H1 (cell line): ENCODE measurements around the gene CENPF. TPM values are rescaled to one million over a fixed set of nuclear protein-coding genes. Genes with fewer than 3 reads are reported as not detected.

Experiments used
- CTCF ChIA-PET: fragments of 300-600 bp; sonication (Branson Sonifier 250); formaldehyde crosslinking; loops from one replicate; lab custom pipeline; 2021; ENCODE audit not compliant: partially characterized antibody; lab: Charles Lee
- POLR2A ChIA-PET: fragments of 300-600 bp; sonication (Branson Sonifier 250); formaldehyde crosslinking; loops from one replicate; lab custom pipeline; 2021; ENCODE audit warnings: inconsistent platforms; ENCODE audit not compliant: partially characterized antibody; lab: Charles Lee
- DNase-seq, 2 experiments: peaks; one replicate each; pipeline versions ENCODE4 v3.0.0 to v3.0.0-alpha.2; 2010 to 2022; ENCODE audit warnings: low spot score in 2 of 2, low read depth in 1 of 2, mixed read lengths in 1 of 2
- FAIRE-seq: peaks from 2 replicates; lab custom pipeline; 2011; peaks lifted over from hg19 to GRCh38; lab: Jason Lieb, UNC
- H2AFZ ChIP-seq: 2 replicates; pipeline ENCODE4 v1.8.1; 2012; ENCODE audit warnings: low read length, inconsistent platforms
- H2AK5ac ChIP-seq: 2 replicates; pipeline ENCODE4 v1.6.1; 2013; ENCODE audit warnings: low read depth, low read length
- H2BK120ac ChIP-seq: replicated peaks from 2 replicates; pipeline ENCODE3; 2013; ENCODE audit warnings: low read depth, low read length, inconsistent platforms
- H2BK12ac ChIP-seq: 2 replicates; pipeline ENCODE4 v1.6.1; 2013; ENCODE audit warnings: low read depth, low read length
- H2BK15ac ChIP-seq: 2 replicates; pipeline ENCODE4 v1.6.1; 2013; ENCODE audit warnings: low read length
- H2BK20ac ChIP-seq: 2 replicates; pipeline ENCODE4 v1.6.1; 2013; ENCODE audit warnings: low read length
- H2BK5ac ChIP-seq: 2 replicates; pipeline ENCODE4 v1.6.1; 2013; ENCODE audit warnings: low read depth, low read length
- H3K14ac ChIP-seq: 2 replicates; pipeline ENCODE4 v1.6.1; 2013; ENCODE audit warnings: inconsistent platforms; ENCODE audit not compliant: insufficient read length
- H3K18ac ChIP-seq: 2 replicates; pipeline ENCODE4 v1.6.1; 2013; ENCODE audit warnings: low read length; ENCODE audit errors: extremely low read depth
- H3K23ac ChIP-seq: 2 replicates; pipeline ENCODE4 v1.6.1; 2013; ENCODE audit warnings: inconsistent platforms; ENCODE audit not compliant: insufficient read length
- H3K23me2 ChIP-seq: 2 replicates; pipeline ENCODE4 v1.6.1; 2013; ENCODE audit warnings: low read depth, low read length
- H3K27ac ChIP-seq: 2 replicates; pipeline ENCODE4 v1.6.1; 2011; ENCODE audit warnings: low read depth, low read length, inconsistent platforms
- H3K27me3 ChIP-seq, 4 experiments: replicated peaks in 1 of 4; 1 replicate in 1 of 4; 2 replicates in 3 of 4; pipeline versions ENCODE4 v1.6.1 to v1.8.1; 2011 to 2013; ENCODE audit warnings: low read length in 3 of 4, mild to moderate bottlenecking in 3 of 4, inconsistent platforms in 2 of 4, mixed read lengths in 2 of 4, moderate library complexity in 1 of 4; ENCODE audit not compliant: control insufficient read depth in 3 of 4, insufficient read depth in 3 of 4; ENCODE audit errors: extremely low read depth in 1 of 4
- H3K36me3 ChIP-seq, 4 experiments: 2 replicates each; pipeline versions ENCODE4 v1.6.1 to v1.8.1; 2011 to 2013; ENCODE audit warnings: mild to moderate bottlenecking in 4 of 4, low read length in 3 of 4, moderate library complexity in 2 of 4, control low read depth in 1 of 4, inconsistent platforms in 1 of 4; ENCODE audit not compliant: insufficient read depth in 4 of 4, control insufficient read depth in 2 of 4
- H3K4ac ChIP-seq: replicated peaks from 2 replicates; pipeline ENCODE3; 2013; ENCODE audit warnings: low read length, low read depth, mixed read lengths, inconsistent platforms; ENCODE audit not compliant: insufficient read length
- H3K4me1 ChIP-seq, 4 experiments: replicated peaks in 1 of 4; 1 replicate in 1 of 4; 2 replicates in 3 of 4; pipeline versions ENCODE4 v1.6.1 to v1.8.1; 2011 to 2013; ENCODE audit warnings: low read length in 3 of 4, inconsistent platforms in 2 of 4, mixed read lengths in 1 of 4; ENCODE audit not compliant: insufficient read depth in 4 of 4, control insufficient read depth in 3 of 4
- H3K4me2 ChIP-seq, 2 experiments: 2 replicates each; pipeline versions ENCODE4 v1.6.1 to v1.8.1; 2011 to 2013; ENCODE audit warnings: low read depth in 2 of 2, low read length in 2 of 2, control low read depth in 1 of 2, inconsistent platforms in 1 of 2, mild to moderate bottlenecking in 1 of 2; ENCODE audit not compliant: insufficient read depth in 1 of 2
- H3K4me3 ChIP-seq, 4 experiments: fragments of 200-600, 300-600 bp in 1 of 4; sonication (generic), shearing (Covaris generic), sonication (Bioruptor Twin) in 1 of 4; 2 replicates each; pipeline versions ENCODE4 v1.5.1 to v1.8.1; 2011 to 2016; ENCODE audit warnings: low read length in 4 of 4, low read depth in 3 of 4, control low read depth in 2 of 4, inconsistent platforms in 2 of 4, mild to moderate bottlenecking in 2 of 4, mixed read lengths in 1 of 4, moderate library complexity in 1 of 4; ENCODE audit not compliant: insufficient read depth in 2 of 4; ENCODE audit errors: extremely low read depth in 1 of 4
- H3K56ac ChIP-seq: replicated peaks from 2 replicates; pipeline ENCODE3; 2013; ENCODE audit warnings: low read depth, mild to moderate bottlenecking, mixed read lengths, low read length, inconsistent platforms; ENCODE audit not compliant: insufficient read length
- H3K79me1 ChIP-seq: 2 replicates; pipeline ENCODE4 v1.6.1; 2013; ENCODE audit warnings: low read depth, low read length, control low read depth
- H3K79me2 ChIP-seq, 2 experiments: 2 replicates each; pipeline versions ENCODE4 v1.6.1 to v1.8.1; 2012 to 2013; ENCODE audit warnings: low read length in 2 of 2, mild to moderate bottlenecking in 2 of 2, inconsistent platforms in 1 of 2; ENCODE audit not compliant: insufficient read depth in 2 of 2, control insufficient read depth in 1 of 2
- H3K9ac ChIP-seq, 4 experiments: replicated peaks in 1 of 4; 1 replicate in 1 of 4; 2 replicates in 3 of 4; pipeline versions ENCODE4 v1.6.1 to v1.8.1; 2011 to 2013; ENCODE audit warnings: low read depth in 3 of 4, low read length in 3 of 4, control low read depth in 2 of 4, mild to moderate bottlenecking in 2 of 4, moderate library complexity in 2 of 4, inconsistent platforms in 1 of 4; ENCODE audit errors: extremely low read depth in 1 of 4
- H3K9me3 ChIP-seq, 2 experiments: 2 replicates each; pipeline versions ENCODE4 v1.6.1 to v1.8.1; 2012 to 2013; ENCODE audit warnings: mild to moderate bottlenecking in 2 of 2, moderate library complexity in 2 of 2, control low read depth in 1 of 2, inconsistent platforms in 1 of 2, low read depth in 1 of 2, low read length in 1 of 2, mixed read lengths in 1 of 2; ENCODE audit not compliant: insufficient read depth in 2 of 2
- H4K20me1 ChIP-seq, 2 experiments: replicated peaks in 1 of 2; 2 replicates each; pipeline versions ENCODE3 to v1.8.1; 2011 to 2013; ENCODE audit warnings: inconsistent platforms in 2 of 2, low read length in 2 of 2, mild to moderate bottlenecking in 1 of 2; ENCODE audit not compliant: insufficient read depth in 2 of 2, control insufficient read depth in 1 of 2
- H4K5ac ChIP-seq: 2 replicates; pipeline ENCODE4 v1.6.1; 2013; ENCODE audit warnings: low read length, low read depth, mixed read lengths, inconsistent platforms; ENCODE audit not compliant: insufficient read length
- H4K8ac ChIP-seq: 2 replicates; pipeline ENCODE4 v1.8.0; 2013; ENCODE audit warnings: mild to moderate bottlenecking, moderate library complexity, low read length, inconsistent platforms; ENCODE audit not compliant: insufficient read depth; ENCODE audit errors: extremely low read depth
- H4K91ac ChIP-seq: replicated peaks from 2 replicates; pipeline ENCODE3; 2013; ENCODE audit warnings: low read length, mixed read lengths, inconsistent platforms; ENCODE audit not compliant: insufficient read length
- CTCF ChIP-seq, 3 experiments: IDR thresholded peaks; 1 replicate in 2 of 3; 2 replicates in 1 of 3; pipeline versions ENCODE4 v1.5.1 to v1.6.1; 2011; ENCODE audit warnings: low read length in 3 of 3, mild to moderate bottlenecking in 3 of 3, inconsistent platforms in 2 of 3, low read depth in 1 of 3, moderate library complexity in 1 of 3; ENCODE audit not compliant: insufficient read depth in 1 of 3; ENCODE audit errors: control extremely low read depth in 1 of 3
- JUND ChIP-seq: IDR thresholded peaks from 2 replicates; pipeline ENCODE4 v1.6.1; 2011; ENCODE audit warnings: mild to moderate bottlenecking, improper control_type of control experiment, low read length
- MAX ChIP-seq: IDR thresholded peaks from 2 replicates; pipeline ENCODE4 v1.6.1; 2012; ENCODE audit warnings: inconsistent platforms
- RAD21 ChIP-seq, 2 experiments: IDR thresholded peaks in 1 of 2; conservative IDR thresholded peaks in 1 of 2; 2 replicates each; pipeline ENCODE4 v1.6.1; 2011; ENCODE audit warnings: low read depth in 2 of 2, low read length in 2 of 2, improper control_type of control experiment in 1 of 2, inconsistent platforms in 1 of 2, mild to moderate bottlenecking in 1 of 2, moderate library complexity in 1 of 2
- RNF2 ChIP-seq: fragments of 200-900, 300-1000 bp; sonication (generic); IDR thresholded peaks from 2 replicates; pipeline ENCODE4 v1.7.1; 2016; ENCODE audit warnings: borderline replicate concordance, low read depth, mild to moderate bottlenecking, antibody characterized with exemption, low read length; ENCODE audit not compliant: poor library complexity, severe bottlenecking; ENCODE audit errors: missing control alignments
- TEAD4 ChIP-seq: IDR thresholded peaks from 2 replicates; pipeline ENCODE4 v1.6.1; 2012; ENCODE audit warnings: low read depth, low read length, inconsistent platforms, mixed read lengths
- WGBS, 2 experiments: shearing (Covaris generic) in 1 of 2; methylation state at CpG; one replicate each; pipeline versions ENCODE4 v1.1.6 to v1.1.7; 2013 to 2015; ENCODE audit warnings: low lambda C conversion rate in 2 of 2, mixed read lengths in 2 of 2, inconsistent platforms in 1 of 2, low coverage in 1 of 2, missing lambda C conversion rate in 1 of 2; ENCODE audit not compliant: insufficient replicate concordance in 2 of 2, insufficient coverage in 1 of 2, insufficient read length in 1 of 2; ENCODE audit errors: extremely low coverage in 1 of 2, missing lambda C conversion rate in 1 of 2; 5-methylcytosine and 5-hydroxymethylcytosine counted together
- polyA plus RNA-seq, 7 experiments: library from polyadenylated mRNA; depleted of rRNA in 3 of 7; stranded (reverse) in 5 of 7; unstranded in 2 of 7; fragments of >200 nt in 5 of 7; fragments of 200-250 nt in 2 of 7; gene quantifications; 1 replicate in 5 of 7; 2 replicates in 1 of 7; 4 replicates in 1 of 7; pipeline versions ENCODE4 v1.2.1 to v1.2.3, GENCODE V29; 2011 to 2013; ENCODE audit warnings: missing spikeins in 2 of 7, mixed read lengths in 2 of 7
- total RNA-seq: library from RNA; stranded (reverse); fragmentation: NEBNext Ultra II Directional; extraction: Animal tissue kit (Norgen Biotek cat#: 25700); gene quantifications from 2 replicates; pipeline ENCODE4 v1.2.1, GENCODE V29; 2021

Gene CENPF
- total and polyA plus RNA-seq, 2 of the 8 experiments (the other 6 are each of a cell fraction or from before 2014, with no cell fraction given), result 13.7 to 170 TPM

GRCh38 chr1:214637722-214638458 lies 34.9 kb downstream of the CENPF start:
- H4K8ac ChIP-seq, result no peak overlapping the region
- ChIA-PET CTCF (interaction anchor here (0.6 to 5.3 kb wide), 22 partner anchors 8 to 425 kb away, joined by 3 to 41 read pairs (median 4); no protein-coding TSS in a partner anchor), POLR2A (no interaction called here)
- H2BK15ac ChIP-seq, result no peak overlapping the region
- TF ChIP-seq RNF2 (no peak), RAD21 (IDR thresholded peaks at IDR 0.05 in 1 of 2, conservative IDR thresholded peaks at IDR 0.05 in 1 of 2; ENCODE audit: low read depth in 2 of 2, low read length in 2 of 2) (peak; percentile 33 to 44; a peak in 3 of 4 replicates), TEAD4 (no peak), CTCF (IDR thresholded peaks at IDR 0.05; ENCODE audit: control extremely low read depth in 1 of 3, insufficient read depth in 1 of 3, low read depth in 1 of 3, low read length in 3 of 3) (peak in 2 of 3 experiments; percentile 53 to 66; a peak in 3 of 4 replicates), JUND (no peak), MAX (no peak)
- H4K5ac ChIP-seq, result no peak overlapping the region
- DNase-seq (no peak), FAIRE-seq (peak; percentile 96)
- no peaks in the 10 kb centered on the region for H3K27me3 ChIP-seq
- H3K23me2 ChIP-seq, result no peaks in the 10 kb centered on the region
- no peak overlapping the region for H4K91ac ChIP-seq
- H3K79me2 ChIP-seq, result no peaks in the 10 kb centered on the region
- no peak overlapping the region for H3K4me2 ChIP-seq
- H2BK5ac ChIP-seq, result no peak overlapping the region
- no peak overlapping the region for H2BK20ac ChIP-seq
- H3K27ac ChIP-seq, result no peak overlapping the region
- WGBS, 2 experiments, result 80% methylated on average over 6 of the region's 6 CpGs; no CpG with 5 or more reads in 1 of the 2 experiments
- H3K9me3 ChIP-seq, result no peaks in the 10 kb centered on the region
- no peaks in the 10 kb centered on the region for H3K4me1 ChIP-seq
- no peak overlapping the region for H3K23ac ChIP-seq
- H3K56ac ChIP-seq, result no peak overlapping the region
- H3K36me3 ChIP-seq, result peaks cover 38 to 86% (median 82%) of the 10 kb centered on the region in 4 experiments
- H3K4ac ChIP-seq, result no peak overlapping the region
- H3K79me1 ChIP-seq, result 0 out of 2 replicates have a peak, but pooled peaks cover 2% of the 10 kb centered on the region
- H2BK120ac ChIP-seq, result no peak overlapping the region
- no peak overlapping the region for H3K18ac ChIP-seq
- H3K4me3 ChIP-seq, result no peak overlapping the region
- H3K14ac ChIP-seq, result no peak overlapping the region
- no peak overlapping the region for H2BK12ac ChIP-seq
- H2AK5ac ChIP-seq, result no peak overlapping the region
- peaks cover 2 to 7% of the 10 kb centered on the region in 2 experiments for H4K20me1 ChIP-seq
- no peak overlapping the region for H3K9ac ChIP-seq
- H2AFZ ChIP-seq, result no peak overlapping the region
